ENCODE results near the gene LTB4R.

GRCh38 chr14:24323341-24323740, 12.0 kb downstream of the LTB4R start:
- TF ChIP-seq CTCF (conservative IDR thresholded peaks at IDR 0.05) (no peak), EZH2 (IDR thresholded peaks at IDR 0.05; ENCODE audit: low read depth) (no peak)

All from PC-9 (cell line).